ENCODE results near the gene CCDC88A.

Gene CCDC88A

DNA sequence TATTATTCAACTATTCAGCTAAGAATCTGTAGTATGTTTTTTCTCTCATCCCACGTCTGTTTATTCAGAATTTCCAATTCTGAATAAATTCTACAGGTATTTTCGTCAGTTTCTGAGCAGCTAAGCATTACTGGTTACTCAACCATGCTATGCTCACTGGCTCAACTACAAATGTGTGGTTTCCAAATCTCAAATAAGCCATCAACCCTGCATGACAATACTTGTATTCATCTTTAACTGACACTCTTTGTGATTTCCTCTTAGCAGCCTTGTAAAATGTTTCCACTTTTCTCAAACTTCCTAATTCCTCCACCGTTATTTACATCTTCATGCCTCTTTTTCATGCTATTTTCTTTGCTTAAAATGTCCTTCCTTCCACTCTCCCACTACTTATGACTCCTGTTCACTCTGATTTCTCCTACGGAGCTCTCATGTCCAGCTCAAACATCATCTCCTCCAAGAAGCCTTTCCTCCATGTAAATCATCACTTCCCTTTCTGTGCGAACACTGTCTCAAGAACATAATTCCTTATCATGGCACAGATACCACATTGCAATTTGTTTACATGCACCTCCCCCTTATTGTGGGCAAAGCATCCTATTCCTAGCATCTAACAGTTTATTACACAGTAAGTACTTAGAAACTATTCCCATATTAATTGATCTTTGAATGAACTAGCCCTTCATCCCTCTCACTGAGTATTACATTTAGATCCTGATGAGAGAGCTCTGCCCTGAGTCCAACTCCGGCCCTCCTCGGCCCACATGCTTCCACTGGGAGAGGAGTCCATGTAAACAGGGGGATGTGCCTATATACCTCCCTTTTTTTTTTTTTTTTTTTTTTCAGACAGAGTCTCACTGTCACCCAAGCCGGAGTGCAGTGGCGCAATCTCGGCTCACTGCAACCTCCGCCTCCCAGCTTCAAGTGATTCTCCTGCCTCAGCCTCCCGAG, 10.5 kb downstream of the CCDC88A start:
- DNase-seq, result no peak

DNA sequence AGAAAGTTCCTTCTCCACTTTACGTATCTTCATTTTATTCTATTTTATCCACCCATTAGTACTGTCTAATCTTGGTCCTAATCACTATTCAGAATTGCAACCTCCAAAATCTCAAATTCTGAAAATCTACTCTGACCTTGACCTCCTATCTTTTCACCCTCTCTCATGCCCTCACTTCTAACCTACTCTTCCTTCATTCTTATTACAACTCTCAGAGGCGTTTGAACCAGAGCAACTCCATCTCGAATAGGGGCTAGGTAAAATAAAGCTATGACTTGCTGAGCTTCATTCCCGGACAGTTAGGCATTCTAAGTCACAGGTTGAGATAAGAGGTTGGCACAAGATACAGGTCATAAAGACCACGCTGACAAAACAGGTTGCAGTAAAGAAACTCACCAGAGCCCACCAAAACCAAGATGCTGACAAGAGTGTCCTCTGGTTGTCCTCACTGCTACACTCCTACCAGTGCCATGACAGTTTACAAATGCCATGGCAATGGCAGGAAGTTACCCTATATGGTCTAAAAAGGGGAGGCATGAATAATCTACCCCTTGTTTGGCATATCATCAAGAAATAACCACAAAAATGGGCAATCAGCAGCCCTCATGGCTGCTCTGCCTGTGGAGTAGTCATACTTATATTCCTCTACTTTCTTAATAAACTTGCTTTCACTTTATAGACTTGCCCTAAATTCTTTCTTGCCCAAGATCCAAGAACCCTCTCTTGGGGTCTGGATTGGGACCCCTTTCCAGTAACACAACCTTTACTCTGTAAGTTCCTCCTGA, 11.4 kb downstream of the CCDC88A start:
- Histone ChIP-seq H3K18ac (ENCODE audit: low read depth in 1 of 2, low read length in 2 of 2) (no peak overlapping the region), H3K9me3 (ENCODE audit: control insufficient read depth, low read length) (no peaks in the 10 kb centered on the region), H3K14ac (ENCODE audit: low read length in 2 of 2) (no peak overlapping the region), H3K27me3 (ENCODE audit: control insufficient read depth in 1 of 2, insufficient read depth in 1 of 2, low read length in 2 of 2) (no peaks in the 10 kb centered on the region), H3K4ac (ENCODE audit: low read depth in 1 of 2, low read length in 2 of 2) (peak overlapping the region in 1 of 2 experiments; percentile 5), H3K4me2 (ENCODE audit: low read length, poor library complexity, severe bottlenecking) (no peak overlapping the region), H2BK5ac (ENCODE audit: low read depth, low read length, poor library complexity, severe bottlenecking) (no peak overlapping the region), H3K4me3 (ENCODE audit: insufficient read depth in 1 of 2, low read depth in 1 of 2, low read length in 2 of 2) (peak overlapping the region in 1 of 2 experiments; percentile 38), H4K91ac (ENCODE audit: low read length) (no peak overlapping the region), H3K79me1 (replicated peaks; ENCODE audit: low read length, poor library complexity, severe bottlenecking) (peaks cover 32% of the 10 kb centered on the region), H2BK120ac (ENCODE audit: low read depth, low read length) (no peak overlapping the region), H3K4me1 (ENCODE audit: control insufficient read depth, insufficient read depth, low read depth, low read length) (no peaks in the 10 kb centered on the region), H3K27ac (ENCODE audit: low read length, poor library complexity, severe bottlenecking) (no peak overlapping the region), H2AK5ac (ENCODE audit: low read length, severe bottlenecking) (no peak overlapping the region), H2BK12ac (ENCODE audit: low read length in 2 of 2) (no peak overlapping the region), H3K23ac (ENCODE audit: low read length in 2 of 2) (no peak overlapping the region), H3K36me3 (ENCODE audit: control insufficient read depth in 1 of 2, insufficient read depth in 2 of 2, low read depth in 1 of 2, low read length in 2 of 2) (peaks cover 15 to 52% of the 10 kb centered on the region in 2 experiments), H2BK15ac (ENCODE audit: low read depth, poor library complexity, severe bottlenecking) (no peak overlapping the region), H2AFZ (ENCODE audit: low read depth, low read length) (no peak overlapping the region), H3K9ac (ENCODE audit: low read length) (peak overlapping the region; percentile 58), H4K8ac (ENCODE audit: low read length) (peak overlapping the region; percentile 24)
- WGBS, result 79% methylated on average over 5 of the region's 5 CpGs
- no peak for DNase-seq

More for the DNA sequence above, 10.5 kb downstream of the CCDC88A start:
- Histone ChIP-seq H3K23ac (ENCODE audit: low read length in 2 of 2) (no peak overlapping the region), H3K79me1 (replicated peaks; ENCODE audit: low read length, poor library complexity, severe bottlenecking) (peaks cover 32% of the 10 kb centered on the region), H3K4me3 (ENCODE audit: insufficient read depth in 1 of 2, low read depth in 1 of 2, low read length in 2 of 2) (peak overlapping the region in 1 of 2 experiments; percentile 38), H3K14ac (ENCODE audit: low read length in 2 of 2) (no peak overlapping the region), H3K4me2 (ENCODE audit: low read length, poor library complexity, severe bottlenecking) (no peak overlapping the region), H3K9ac (ENCODE audit: low read length) (peak overlapping the region; percentile 58), H4K91ac (ENCODE audit: low read length) (no peak overlapping the region), H2AK5ac (ENCODE audit: low read length, severe bottlenecking) (no peak overlapping the region), H3K4me1 (ENCODE audit: control insufficient read depth, insufficient read depth, low read depth, low read length) (no peaks in the 10 kb centered on the region), H2AFZ (ENCODE audit: low read depth, low read length) (no peak overlapping the region), H2BK12ac (ENCODE audit: low read length in 2 of 2) (no peak overlapping the region), H3K27me3 (ENCODE audit: control insufficient read depth in 1 of 2, insufficient read depth in 1 of 2, low read length in 2 of 2) (no peaks in the 10 kb centered on the region), H3K18ac (ENCODE audit: low read depth in 1 of 2, low read length in 2 of 2) (no peak overlapping the region), H3K36me3 (ENCODE audit: control insufficient read depth in 1 of 2, insufficient read depth in 2 of 2, low read depth in 1 of 2, low read length in 2 of 2) (peaks cover 15 to 50% of the 10 kb centered on the region in 2 experiments), H3K27ac (ENCODE audit: low read length, poor library complexity, severe bottlenecking) (no peak overlapping the region), H4K8ac (ENCODE audit: low read length) (no peak overlapping the region), H2BK15ac (ENCODE audit: low read depth, poor library complexity, severe bottlenecking) (no peak overlapping the region), H2BK5ac (ENCODE audit: low read depth, low read length, poor library complexity, severe bottlenecking) (no peak overlapping the region), H2BK120ac (ENCODE audit: low read depth, low read length) (no peak overlapping the region), H3K4ac (ENCODE audit: low read depth in 1 of 2, low read length in 2 of 2) (no peak overlapping the region), H3K9me3 (ENCODE audit: control insufficient read depth, low read length) (no peaks in the 10 kb centered on the region)
- 84% methylated on average over 12 of the region's 12 CpGs for WGBS

DNA sequence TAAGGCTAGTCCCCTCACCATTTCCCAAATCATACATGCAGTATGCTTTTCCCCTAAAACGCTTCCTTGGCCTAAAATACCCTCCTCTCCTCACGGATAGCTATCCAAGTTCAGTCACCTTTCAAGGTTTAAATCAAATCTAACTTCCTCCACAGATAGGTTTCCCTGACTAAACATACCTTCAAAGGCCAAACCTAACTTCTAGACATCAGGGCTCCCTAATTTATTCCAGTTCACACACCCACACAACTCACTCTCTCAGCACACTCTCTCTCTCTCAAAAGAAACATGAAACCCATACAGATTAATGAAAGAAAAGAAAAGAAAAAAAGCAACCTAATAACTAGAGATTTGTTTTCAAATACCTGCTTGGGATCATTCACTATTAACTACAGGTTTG, 14.5 kb downstream of the CCDC88A start:
- Histone ChIP-seq H3K4me2 (ENCODE audit: low read length, poor library complexity, severe bottlenecking) (no peak overlapping the region), H3K4me1 (ENCODE audit: control insufficient read depth, insufficient read depth, low read depth, low read length) (no peaks in the 10 kb centered on the region), H4K91ac (ENCODE audit: low read length) (no peak overlapping the region), H3K36me3 (ENCODE audit: control insufficient read depth in 1 of 2, insufficient read depth in 2 of 2, low read depth in 1 of 2, low read length in 2 of 2) (peaks cover 11 to 40% of the 10 kb centered on the region in 2 experiments), H3K23ac (ENCODE audit: low read length in 2 of 2) (no peak overlapping the region), H3K4me3 (ENCODE audit: insufficient read depth in 1 of 2, low read depth in 1 of 2, low read length in 2 of 2) (no peak overlapping the region), H3K18ac (ENCODE audit: low read depth in 1 of 2, low read length in 2 of 2) (no peak overlapping the region), H2BK120ac (ENCODE audit: low read depth, low read length) (no peak overlapping the region), H2BK15ac (ENCODE audit: low read depth, poor library complexity, severe bottlenecking) (no peak overlapping the region), H2AK5ac (ENCODE audit: low read length, severe bottlenecking) (no peak overlapping the region), H3K9ac (ENCODE audit: low read length) (no peak overlapping the region), H3K9me3 (ENCODE audit: control insufficient read depth, low read length) (no peaks in the 10 kb centered on the region), H3K4ac (ENCODE audit: low read depth in 1 of 2, low read length in 2 of 2) (no peak overlapping the region), H3K27me3 (ENCODE audit: control insufficient read depth in 1 of 2, insufficient read depth in 1 of 2, low read length in 2 of 2) (no peaks in the 10 kb centered on the region), H3K14ac (ENCODE audit: low read length in 2 of 2) (no peak overlapping the region), H2BK5ac (ENCODE audit: low read depth, low read length, poor library complexity, severe bottlenecking) (no peak overlapping the region), H2BK12ac (ENCODE audit: low read length in 2 of 2) (no peak overlapping the region), H3K79me1 (replicated peaks; ENCODE audit: low read length, poor library complexity, severe bottlenecking) (peaks cover 21% of the 10 kb centered on the region), H2AFZ (ENCODE audit: low read depth, low read length) (no peak overlapping the region), H4K8ac (ENCODE audit: low read length) (no peak overlapping the region), H3K27ac (ENCODE audit: low read length, poor library complexity, severe bottlenecking) (no peak overlapping the region)
- 96% methylated on average over 2 of the region's 2 CpGs for WGBS
- no peak for DNase-seq
